Stimulated activated CD8-positive, alpha-beta memory T cell treated with anti-CD3 and anti-CD28 coated beads, Interleukin-7, amount 100 ng/mL, for 4 hours (primary cell): ENCODE measurements around the gene GEMIN4.
A peak's percentile ranks its signal among the peaks of the same experiment; 100 is the strongest.
"Not testable (repeated sequence)": the region's sequence is repeated elsewhere in the genome, so short reads cannot be mapped to it uniquely, and the experiment has no call there.

Source experiments
- DNase-seq, 2 donors: peaks; one replicate each; pipeline ENCODE4 v3.0.0-alpha.2; 2020; ENCODE audit warnings: low read depth in 2 of 2

The GEMIN4 gene

GRCh38 chr17:778096-778495 lies 26.0 kb upstream of the GEMIN4 start:
- no peak for DNase-seq

- no peak for DNase-seq
Measured at GRCh38 chr17:774313-774584, 22.2 kb upstream of the GEMIN4 start.

DNA sequence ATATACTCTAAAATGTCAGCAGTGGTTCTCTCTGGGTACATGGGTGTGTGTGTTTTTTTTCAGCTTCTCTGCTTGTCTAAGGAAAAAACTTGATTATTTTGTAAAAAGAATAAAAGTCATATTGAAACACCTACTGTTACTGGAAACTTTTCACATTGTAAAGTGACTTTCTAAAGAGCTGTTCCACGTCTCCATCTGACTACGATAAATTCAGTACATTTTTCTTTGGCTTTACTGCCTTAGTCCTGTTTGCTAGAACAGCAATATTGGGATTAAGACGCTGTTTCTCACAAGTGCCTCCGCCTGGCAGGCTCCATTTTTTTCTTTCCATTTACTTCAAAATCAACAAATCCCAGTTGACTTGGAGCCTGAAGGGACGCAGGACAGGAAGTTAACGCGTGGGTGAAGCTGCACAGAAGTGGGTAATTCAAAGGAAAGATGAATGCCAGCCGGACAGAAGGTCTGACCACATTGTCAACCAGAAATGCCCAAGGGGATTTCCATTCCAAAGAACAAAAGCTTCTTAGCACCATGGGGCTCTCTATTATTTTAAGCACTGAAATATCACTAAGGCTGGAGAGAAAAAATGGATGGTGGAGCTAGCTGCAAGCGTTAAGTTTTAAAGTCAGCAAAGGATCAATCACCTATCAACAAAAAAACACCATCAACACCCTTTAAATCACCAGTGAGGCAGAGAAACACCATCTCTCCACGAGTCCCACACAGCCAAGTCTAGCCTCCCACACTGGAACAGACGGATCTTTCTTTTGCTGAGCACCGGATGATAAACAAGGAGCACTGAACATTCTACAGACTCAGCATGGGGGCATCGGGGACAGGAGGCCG lies 21.6 kb upstream of the GEMIN4 start:
- DNase-seq = no peak

DNA sequence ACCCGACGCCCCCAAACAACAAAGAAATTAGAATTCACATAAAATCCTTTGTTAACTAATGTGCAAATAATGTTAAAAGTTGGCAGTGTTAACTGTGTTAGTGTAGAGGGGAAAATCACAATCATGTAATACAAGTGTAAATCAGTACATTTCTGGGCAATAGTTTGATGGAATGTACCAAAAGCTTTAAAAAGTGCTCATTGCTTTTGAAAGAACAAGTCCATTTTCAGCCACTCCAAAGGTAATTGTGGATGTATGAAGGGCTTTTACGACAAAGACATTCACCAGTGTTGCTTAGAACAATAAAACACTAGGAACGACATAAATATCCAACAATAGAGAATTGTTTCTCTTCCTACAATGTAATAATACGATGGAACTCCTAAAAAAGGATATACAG lies 21.0 kb upstream of the GEMIN4 start:
- DNase-seq = no peak

DNA sequence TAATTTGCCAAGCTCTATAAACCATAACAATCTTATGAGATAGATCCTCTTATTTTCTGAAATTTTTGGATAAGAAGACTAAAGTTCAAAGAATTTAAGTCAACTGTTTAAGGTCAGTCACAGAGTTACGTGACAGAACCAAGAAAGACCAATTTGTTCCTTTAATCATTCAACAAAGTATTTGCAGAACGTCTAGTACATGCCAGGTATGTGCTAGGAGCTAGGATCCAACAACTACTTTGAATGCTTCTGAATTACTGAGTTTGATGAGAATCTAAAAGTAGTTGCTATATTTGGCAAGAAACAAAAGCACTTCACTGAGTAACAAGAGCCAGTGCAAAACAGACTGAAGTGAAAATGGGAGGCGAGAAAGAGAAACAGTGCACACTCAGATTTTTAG lies 15.0 kb upstream of the GEMIN4 start:
- no peak for DNase-seq

GRCh38 chr17:760371-760770 lies 8.3 kb upstream of the GEMIN4 start:
- DNase-seq = no peak

DNA sequence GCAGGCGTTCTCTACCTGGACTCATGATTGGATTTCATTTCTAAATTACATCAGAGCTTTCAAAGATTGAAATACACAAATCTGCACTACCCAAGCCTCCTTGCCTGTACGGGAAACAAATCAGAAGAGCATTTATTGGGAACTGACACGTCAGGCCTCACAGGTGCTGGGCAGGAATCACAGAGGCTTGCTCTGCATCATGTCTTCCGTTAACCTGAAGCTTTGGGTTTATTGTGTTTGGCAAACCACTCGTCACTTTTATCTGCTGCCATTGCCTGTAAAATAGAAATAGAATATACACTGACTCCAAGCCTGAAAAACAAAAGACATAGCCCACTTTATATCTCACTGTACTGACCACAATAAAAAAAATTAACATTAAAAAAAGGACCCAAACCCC lies 7.9 kb upstream of the GEMIN4 start:
- no peak for DNase-seq

DNA sequence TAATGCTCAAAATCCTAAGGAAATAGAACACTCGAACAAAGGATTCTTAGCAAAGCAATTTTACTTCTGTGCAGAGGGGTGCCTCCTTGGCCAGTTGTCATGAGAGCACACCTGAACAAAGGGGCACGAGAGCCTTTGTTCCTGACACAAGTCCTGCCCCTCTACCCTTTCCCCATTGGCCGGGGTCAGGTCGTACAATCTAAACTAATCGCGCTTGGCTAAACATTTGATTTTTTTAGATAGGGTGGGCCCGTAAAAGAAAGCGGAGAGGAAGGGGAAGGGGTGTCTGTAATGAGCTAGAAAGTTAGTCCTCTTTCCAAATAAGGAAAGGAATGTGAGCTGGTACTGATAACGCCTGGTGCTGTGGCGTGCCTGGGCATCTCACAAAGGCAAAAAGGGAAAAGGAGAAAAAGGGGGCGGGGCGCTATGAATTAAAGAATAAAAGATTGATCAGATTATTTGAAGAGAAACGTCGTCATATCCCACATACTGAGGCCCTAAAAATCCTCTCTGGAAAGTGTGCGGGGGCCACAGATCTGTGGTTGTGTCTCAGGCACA lies 4.0 kb upstream of the GEMIN4 start:
- DNase-seq = not testable (repeated sequence)

DNA sequence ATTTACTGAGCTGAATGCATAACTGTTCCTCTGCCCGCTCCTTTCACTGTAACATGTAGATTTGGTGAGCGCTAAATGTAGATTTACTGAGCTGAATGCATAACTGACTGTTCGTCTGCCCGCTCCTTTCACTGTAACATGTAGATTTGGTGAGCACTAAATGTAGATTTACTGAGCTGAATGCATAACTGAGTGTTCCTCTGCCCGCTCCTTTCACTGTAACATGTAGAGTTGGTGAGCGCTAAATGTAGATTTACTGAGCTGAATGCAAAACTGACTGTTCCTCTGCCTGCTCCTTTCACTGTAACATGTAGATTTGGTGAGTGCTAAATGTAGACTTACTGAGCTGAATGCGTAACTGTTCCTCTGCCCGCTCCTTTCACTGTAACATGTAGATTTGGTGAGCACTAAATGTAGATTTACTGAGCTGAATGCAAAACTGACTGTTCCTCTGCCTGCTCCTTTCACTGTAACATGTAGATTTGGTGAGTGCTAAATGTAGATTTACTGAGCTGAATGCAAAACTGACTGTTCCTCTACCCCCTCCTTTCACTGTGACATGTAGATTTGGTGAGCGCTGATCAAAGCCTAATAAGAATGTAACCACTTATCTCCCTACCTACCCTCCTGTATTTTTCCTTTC lies 3.4 kb upstream of the GEMIN4 start:
- DNase-seq = not testable (repeated sequence)

GRCh38 chr17:753418-753817 lies 1.4 kb upstream of the GEMIN4 start:
- DNase-seq = no peak

DNA sequence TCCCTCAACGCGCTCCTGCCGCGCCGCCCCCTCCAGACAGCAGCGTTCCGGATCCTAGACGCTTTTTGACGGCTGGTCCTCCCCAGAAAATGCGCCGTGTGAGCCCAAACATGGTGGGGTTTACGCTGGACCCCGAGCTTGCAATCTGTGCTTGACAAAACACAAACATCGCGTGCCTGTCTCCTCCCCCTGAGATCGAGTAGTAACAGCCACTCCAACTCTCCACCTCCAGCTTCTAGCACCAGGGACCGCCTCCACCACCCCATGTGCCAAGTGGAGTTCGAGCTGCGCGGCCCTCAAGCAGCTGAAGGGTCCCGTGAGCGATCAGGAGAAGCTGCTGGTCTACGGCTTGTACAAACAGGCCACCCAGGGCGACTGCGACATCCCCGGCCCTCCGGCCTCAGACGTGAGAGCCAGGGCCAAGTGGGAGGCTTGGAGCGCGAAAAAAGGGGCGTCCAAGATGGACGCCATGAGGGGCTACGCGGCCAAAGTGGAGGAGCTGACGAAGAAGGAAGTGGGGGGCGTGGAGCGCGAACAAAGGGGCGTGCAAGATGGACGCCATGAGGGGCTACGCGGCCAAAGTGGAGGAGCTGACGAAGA lies 656 bp upstream of the GEMIN4 start:
- no peak for DNase-seq

DNA sequence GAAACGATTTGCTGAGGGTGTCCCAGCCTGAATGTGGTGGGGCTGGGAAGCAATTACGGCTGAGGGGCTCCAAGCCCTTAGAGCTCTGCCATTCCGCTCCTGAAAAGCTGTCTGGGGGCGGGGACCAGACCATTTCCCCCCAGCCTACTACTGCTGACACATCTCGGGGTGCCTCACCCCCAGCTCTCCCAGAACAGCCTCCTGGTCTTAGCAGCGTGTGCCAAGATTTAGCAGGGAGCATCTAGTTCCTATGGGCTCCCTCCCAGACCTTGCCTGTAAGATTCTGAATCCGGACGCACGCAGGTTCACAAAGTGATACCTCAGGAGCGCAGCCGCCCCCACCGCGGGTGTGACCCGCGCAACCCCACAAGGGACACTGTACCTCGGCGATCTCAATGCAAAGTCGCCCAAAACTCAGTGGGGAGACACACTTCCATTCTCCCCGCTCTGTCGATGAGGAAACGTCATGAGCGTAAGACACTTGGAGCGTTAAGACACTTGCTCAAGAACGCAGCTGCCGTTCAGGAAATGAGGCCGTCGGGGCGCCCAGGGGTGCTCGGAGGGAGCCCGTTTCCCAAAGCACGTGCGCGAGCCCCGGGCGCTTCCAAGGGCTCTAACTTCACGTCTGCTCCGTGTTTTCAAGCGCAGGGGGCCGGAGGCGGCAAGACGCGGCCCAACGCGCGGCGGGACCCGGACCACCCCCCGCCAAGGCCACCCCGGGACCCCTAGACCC lies 629 bp downstream of the GEMIN4 start:
- DNase-seq = peak; percentile 24 to 40

GRCh38 chr17:750431-751037 lies 1.5 kb downstream of the GEMIN4 start:
- DNase-seq = no peak

- not testable (repeated sequence) for DNase-seq
Measured at GRCh38 chr17:749359-749758, 2.7 kb downstream of the GEMIN4 start.

DNA sequence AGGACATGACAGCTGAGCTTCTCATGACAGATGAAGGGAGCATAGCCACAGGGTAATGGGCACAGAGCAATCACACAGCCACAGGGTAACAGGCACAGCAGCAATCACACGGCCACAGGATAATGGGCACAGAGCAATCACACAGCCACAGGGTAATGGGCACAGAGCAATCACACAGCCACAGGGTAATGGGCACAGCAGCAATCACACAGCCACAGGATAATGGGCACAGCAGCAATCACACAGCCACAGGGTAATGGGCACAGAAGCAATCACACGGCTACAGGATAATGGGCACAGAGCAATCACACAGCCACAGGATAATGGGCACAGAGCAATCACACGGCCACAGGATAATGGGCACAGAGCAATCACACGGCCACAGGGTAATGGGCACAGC lies 3.5 kb downstream of the GEMIN4 start:
- DNase-seq = not testable (repeated sequence)

DNA sequence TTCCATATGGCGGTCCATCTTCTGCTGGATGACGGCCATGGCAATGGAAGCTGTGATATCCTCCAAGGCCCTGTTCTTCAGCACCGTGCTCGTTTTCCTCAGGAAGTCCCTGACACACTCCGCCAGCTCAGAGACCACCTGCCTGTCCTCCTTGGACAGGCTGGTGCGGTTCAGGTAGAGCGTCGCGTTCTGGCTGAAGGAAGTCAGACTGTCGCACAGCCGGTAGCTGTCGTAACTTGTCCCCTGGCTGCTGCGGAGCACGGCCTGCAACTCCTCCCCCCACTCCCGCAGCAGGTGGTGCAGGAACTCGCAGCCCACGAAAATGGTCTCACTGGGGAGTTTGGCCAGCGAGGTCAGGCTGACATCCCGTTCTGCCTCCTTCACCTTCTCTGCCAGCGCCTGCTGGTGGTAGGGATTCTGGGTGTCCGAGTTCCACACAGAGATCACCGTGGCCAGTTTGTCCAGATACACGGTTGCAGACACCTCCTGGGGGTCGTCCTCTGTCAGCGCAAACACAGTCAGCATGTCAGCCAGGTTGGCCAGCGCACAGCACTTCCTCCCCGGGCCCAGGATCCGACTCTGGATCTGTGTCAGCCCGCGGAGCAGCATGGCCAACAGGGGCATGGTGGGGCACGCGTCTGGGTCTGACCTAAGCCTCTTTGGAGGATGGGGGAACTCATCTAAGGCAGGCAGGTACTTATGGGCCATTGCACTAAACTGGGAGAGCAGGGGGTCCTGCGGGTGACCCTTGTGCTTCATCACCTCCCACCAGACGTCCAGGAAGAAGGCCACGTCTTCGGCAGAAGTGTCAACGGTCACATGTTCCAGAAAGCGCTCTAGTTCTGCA lies 5.1 kb downstream of the GEMIN4 start:
- DNase-seq = no peak

GRCh38 chr17:746181-746580 lies 5.9 kb downstream of the GEMIN4 start:
- DNase-seq = no peak

DNA sequence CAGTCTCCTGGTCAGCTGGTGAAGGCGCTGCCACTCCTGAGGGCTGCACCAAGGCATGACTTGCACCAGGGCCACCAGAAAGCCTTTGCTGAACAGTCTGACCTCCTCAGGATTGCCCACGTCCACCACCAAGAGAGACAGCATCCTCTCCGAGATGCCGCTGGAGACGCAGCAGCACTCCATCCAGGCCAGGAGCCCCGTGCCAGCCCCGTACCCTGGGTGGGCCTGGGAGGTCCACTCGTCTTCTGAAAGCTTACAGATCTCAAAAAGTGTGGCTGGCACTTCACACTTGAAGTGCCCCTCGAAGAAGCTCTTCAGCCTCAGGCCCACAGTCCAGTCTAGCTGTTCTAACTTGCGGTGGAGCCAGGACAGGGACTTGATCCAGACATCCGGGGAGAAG lies 6.7 kb downstream of the GEMIN4 start:
- no peak for DNase-seq

DNA sequence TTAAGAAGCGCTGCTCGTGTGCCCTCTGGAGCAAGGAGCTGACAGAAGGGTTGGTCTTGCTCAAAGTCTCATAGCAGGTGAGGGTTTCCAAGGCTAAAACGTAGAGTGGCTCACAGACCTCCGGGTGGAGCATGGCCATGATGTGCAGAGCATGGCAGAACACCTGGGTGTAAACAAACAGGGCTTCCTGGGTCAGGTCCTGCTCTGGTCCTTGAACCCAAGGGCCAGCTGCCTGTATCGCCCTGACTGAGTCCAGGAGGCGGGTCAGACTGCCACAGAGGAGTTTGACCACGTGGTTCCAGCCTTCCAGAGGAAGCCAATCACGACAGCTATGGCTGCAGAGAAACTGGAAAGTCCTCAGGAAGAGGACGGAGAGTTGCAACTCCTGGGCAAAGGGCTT lies 7.1 kb downstream of the GEMIN4 start:
- DNase-seq = no peak

DNA sequence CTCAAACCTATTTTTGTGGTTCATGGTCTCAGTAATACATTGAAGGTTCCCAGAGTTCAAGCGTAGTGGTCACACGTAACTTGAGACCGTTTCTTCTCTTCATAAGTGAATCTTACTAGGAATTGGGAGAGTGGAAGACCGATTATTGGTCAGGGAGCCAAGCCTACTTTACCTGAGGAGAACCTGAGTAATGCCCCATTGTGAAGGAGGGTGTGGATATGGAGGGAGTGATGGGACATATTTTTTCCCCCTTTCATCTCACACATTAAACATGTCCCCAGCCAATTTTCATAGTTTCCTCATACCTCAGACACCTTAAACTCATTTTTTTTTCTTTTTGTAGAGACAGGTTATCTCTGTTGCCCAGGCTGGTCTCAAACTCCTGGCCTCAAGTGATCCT lies 8.9 kb downstream of the GEMIN4 start:
- DNase-seq = no peak
